Activated CD4-positive, alpha-beta T cell treated with anti-CD3 and anti-CD28 coated beads for 24 hours (primary cell): ENCODE measurements around the gene HOOK2.
"Not testable (repeated sequence)": the region's sequence is repeated elsewhere in the genome, so short reads cannot be mapped to it uniquely, and the experiment has no call there.

Source experiments
- DNase-seq, 2 donors: peaks; one replicate each; pipeline ENCODE4 v3.0.0-alpha.2; 2020; ENCODE audit warnings: low read depth in 2 of 2

Gene HOOK2

DNA sequence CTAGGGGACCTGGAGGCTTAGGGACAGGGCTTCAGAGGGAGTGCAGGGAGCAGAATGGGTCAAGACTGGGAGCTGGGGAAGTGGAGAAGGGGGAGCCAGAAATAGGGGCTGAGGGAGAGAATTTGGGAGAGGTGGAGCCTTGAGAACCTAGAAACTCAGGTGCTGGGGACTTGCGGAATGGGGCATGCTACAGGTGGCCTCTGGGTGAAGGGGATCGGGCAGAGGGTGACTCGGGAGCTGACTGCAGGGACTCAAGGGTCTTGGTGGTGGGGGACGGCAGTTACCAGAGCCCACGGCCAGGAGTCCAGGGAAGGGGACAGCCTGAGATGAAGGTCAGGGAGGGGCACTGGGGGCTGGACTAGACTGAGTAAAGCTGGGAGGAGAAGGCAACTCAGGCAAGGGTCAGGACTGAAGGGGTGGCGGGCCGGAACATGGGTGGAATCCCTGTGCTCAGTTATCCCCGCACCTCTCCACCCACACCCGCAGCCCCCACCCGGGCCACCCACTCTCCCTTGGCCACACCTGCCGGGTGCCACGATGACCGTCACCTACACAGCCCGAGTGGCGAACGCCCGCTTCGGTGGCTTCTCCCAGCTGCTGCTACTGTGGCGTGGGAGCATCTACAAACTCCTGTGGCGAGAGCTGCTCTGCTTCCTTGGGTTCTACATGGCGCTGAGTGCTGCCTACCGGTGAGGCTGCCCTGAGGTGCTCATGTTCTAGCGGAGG lies 23.1 kb downstream of the HOOK2 start:
- DNase-seq = no peak

DNA sequence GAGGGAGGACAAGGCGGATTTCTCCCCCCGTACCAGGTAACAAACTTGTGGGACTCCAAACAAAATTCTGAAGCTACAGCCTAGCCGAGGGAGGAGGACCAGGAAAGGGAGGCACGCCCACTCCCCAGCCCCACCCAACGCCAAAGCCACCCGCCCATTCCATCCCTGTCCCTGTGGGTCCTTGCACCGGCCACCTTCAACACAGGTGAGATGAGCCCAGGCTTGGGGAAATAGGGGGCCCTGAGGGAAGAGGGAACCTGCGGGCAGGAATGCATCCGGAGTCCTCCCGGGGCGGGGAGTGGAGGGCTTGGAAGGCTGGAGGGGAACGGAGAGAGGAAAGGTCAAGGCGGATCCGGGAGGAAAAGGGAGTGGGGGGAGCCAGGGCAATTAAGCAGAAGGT lies 23.7 kb downstream of the HOOK2 start, which contains the start of gene BEST2:
TSS of gene BEST2 (plus strand) at position 157 of the 400 bp plus-strand sequence. CDS start 802 bp downstream, outside the sequence.
- DNase-seq = no peak

- no peak for DNase-seq
Observed at GRCh38 chr19:12750851-12751250, 24.5 kb downstream of the HOOK2 start.

DNA sequence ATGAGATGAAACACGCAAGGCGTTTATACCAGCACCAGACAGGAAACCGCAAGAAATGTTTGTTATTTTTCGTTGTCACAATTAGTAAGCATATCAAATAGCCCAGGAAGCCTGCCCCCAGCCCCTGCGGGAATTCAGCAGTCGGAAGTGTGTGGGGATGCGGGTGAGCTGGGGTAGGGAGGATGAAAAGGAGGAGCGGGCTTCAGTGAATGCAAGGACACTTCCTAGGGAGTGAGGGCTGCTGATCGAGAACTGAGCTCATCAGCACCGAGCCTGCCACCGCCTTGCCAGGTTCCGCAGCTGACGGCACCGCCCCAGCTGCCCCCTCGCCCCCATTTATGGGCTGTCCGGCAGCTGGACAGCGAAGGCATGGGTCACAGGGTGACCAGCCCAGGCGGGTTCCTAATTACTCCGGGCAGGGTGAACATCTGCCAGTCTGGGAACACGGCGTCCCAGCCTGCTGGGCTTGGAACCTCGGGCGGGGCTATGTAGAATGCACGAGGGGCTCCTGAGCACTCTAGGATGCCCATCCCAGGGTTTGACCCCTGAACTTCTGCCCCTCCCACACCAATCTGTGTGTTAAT lies 25.3 kb downstream of the HOOK2 start:
- DNase-seq = no peak

- no peak for DNase-seq
Observed at GRCh38 chr19:12748489-12748888, 26.9 kb downstream of the HOOK2 start.

GRCh38 chr19:12745166-12745897 lies 30.0 kb downstream of the HOOK2 start:
- DNase-seq = no peak

DNA sequence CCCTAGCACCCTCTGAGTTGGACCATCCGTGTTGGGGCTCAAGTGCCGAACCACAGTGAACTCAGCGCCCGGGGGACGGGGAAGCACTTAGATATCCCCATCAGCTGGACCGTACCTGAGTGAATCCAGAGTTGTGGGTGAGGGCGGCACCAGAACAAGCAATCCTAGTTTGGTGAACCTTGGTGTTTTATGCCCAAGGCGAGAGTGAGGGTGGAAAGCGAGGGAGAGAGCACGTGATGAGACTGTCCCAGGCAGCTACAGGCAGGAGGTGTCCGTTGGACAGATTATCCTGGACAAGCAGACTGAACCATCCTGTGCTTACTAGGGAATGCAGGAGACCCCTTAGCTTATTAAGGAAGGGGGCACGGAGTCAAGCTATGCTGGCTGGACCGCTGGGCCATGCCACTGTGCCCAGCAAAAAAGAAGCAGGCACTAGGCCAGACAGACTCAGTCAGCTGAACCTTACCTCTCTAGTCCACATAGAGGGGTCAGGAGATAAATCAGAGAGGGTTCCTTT lies 37.5 kb downstream of the HOOK2 start:
- no peak for DNase-seq

- peak; percentile 59 to 60 for DNase-seq
Observed at GRCh38 chr19:12736995-12737834, 38.1 kb downstream of the HOOK2 start, which contains the start of gene GET3. Gene GET3, plus strand, starts transcription at chr19:12737497. Its CDS starts 9 bp downstream, at chr19:12737506.

DNA sequence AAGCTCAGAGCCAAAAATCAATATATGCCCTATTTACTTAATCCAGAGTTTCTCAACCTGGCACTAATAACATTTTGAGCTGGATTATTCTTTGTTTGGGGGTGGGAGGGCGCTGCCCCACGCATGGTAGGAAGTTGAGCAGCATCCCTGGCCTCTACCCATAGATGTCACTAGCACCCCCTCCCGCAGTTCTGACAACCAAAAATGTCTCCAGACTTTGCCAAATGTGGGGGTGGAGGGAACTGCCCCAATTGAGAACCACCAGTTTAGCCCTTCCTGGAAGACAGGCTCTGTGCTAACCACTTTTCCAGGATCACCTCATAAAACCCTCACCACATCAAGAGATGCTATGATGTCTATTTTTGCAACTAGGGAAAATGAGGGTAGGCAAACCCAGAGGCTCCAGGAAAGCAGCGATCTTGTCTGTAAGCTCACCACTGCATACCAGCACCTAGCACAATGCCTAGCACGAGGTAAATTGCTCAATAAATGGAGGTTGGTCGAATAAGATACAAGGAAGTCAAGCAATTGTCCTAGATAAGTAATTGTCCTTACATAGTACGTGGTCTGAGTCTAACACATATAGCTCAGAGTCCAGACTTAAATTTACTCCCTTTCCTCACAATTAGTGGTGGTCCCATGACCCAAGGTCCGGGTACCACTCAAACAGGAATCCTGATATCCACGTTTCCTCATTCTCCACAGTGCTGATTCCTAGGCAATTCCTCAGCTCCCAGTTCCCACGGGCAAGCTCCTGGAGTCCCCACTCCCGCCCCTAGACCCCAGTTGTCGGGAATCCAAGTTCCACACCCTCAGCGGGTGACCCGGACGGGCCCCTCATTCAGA lies 41.8 kb downstream of the HOOK2 start:
- DNase-seq = peak; percentile 39 to 45

DNA sequence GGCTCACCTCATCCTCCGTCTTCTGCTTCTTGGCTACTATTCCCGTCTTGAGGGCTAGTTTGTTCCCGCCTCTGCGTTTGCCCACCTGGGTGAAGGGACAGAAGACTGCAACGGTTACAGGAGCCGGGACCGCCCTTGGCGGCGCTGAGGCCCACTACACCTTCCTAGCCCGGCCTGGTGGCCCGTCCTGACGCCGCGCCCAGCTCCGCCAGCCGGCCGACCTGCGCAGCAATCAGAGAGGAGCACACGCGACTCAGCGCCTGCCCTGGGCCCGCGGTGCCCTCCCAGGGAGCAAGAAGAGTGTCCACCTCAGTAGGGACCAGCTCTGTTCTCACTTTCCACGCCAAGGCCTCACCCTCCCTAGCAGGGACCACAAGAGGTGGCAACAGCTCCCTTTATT lies 44.0 kb downstream of the HOOK2 start:
- no peak for DNase-seq

DNA sequence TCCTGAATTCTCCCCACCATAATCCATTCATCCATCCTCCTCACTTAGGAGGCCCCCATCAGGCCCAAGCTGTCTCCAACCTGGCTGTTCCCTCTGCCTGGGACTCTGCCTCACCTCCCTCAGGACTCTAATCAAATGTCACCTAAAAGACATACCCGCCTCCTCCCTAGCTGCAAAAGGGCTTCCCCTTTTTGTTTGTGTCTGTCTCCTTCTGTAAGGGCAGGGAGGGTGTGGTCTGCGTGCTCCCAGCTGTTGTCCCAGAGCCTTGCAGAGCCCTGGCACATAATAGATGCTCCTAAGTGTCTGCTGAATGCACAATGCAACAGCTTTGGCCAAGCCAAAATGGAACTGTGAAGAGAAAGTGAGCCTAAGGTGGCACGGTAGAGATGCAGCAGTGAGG lies 45.3 kb downstream of the HOOK2 start:
- DNase-seq = no peak

DNA sequence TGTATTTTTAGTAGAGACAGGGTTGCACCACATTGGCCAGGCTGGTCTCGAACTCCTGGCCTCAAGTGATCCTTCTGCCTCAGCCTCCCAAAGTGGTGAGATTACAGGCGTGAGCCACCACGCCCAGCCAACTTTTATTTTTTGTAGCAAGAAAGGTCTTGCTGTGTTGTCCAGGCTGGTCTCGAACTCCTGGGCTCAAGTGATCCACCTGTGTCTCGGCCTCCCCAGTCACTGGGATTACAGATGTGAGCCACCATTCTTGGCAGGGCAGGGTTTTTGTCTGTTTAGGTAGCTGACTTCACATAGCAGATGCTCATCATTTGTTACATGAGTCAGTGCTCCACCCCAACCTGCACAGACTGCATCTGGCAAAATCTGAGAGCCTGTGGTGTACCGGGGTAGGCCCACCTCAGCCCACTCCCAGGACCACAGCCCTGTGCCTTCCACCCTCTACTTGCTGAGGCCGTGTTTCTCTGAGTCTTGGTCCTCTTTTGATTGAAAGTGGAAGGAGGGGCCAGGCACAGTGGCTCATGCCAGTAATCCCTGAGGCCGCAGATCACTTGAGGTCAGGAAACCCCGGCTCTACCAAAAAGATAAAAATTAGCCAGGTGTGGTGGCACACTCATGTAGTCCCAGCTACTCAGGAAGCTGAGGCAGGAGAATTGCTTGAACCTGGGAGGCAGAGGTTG lies 47.5 kb downstream of the HOOK2 start:
- DNase-seq = no peak

DNA sequence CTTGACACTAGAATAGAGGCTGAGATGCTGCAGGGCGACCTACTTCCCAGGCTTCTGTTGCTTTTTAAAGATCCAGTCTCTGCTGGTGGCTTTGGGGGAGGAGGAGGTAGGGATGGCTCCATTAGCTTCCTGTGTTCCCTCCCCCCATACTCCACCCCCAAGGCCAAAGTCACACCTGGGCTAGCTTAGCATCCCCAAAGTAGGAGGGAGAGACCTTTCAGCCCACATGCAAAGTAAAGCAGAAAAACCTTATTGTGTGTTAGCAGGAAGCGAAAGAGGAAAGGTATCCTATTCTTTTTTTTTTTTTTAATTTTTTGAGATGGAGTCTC lies 48.4 kb downstream of the HOOK2 start:
- DNase-seq = no peak

DNA sequence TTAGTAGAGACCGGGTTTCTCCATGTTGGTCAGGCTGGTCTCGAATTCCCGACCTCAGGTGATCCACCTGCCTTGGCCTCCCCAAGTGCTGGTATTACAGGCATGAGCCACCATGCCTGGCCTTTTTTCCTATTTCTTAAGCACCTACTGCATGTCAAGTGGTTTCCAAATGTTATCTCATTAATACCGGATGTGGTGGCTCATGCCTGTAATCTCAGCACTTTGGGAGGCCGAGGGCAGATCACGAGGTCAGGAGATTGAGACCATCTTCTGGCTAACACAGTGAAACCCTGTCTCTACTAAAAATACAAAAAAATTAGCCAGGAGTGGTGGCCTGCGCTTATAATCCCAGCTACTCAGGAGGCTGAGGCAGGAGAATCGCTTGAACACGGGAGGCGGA lies 49.7 kb downstream of the HOOK2 start:
- not testable (repeated sequence) for DNase-seq

- peak; percentile 58 to 69 for DNase-seq
Observed at GRCh38 chr19:12723641-12724426, 51.5 kb downstream of the HOOK2 start, which contains the start of gene TNPO2. Gene TNPO2, minus strand, starts transcription at chr19:12723932. Its CDS starts 2,955 bp downstream, at chr19:12720977.

DNA sequence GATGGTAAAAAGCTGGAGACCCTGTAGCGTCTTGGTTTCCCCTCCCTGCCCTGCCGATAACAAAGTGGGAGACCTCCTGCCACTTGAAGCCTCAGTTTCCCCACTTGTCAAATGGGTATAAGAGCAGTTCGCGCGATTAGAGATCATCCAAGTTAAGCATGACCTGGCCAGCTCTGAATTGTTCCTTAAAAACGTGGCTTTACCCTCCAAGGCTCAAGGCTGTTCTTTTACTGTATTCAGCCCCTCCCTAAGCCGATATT lies 52.0 kb downstream of the HOOK2 start:
- no peak for DNase-seq

- DNase-seq = peak; percentile 83 to 87
Observed at GRCh38 chr19:12722566-12723380, 52.6 kb downstream of the HOOK2 start.
